ENCODE results near the gene KRT222. TPM values are rescaled to one million over a fixed set of nuclear protein-coding genes. Genes with fewer than 3 reads are reported as not detected.

KRT222 gene
- total RNA-seq (1.1 TPM), polyA plus RNA-seq (0.65 TPM)

- Histone ChIP-seq H3K4me3 (ENCODE audit: low read depth, low read length) (peak within 1 kb of the TSS; percentile 18), H3K4me1 (ENCODE audit: insufficient read depth) (no peaks in the 10 kb centered on the region), H3K27ac (ENCODE audit: low read depth) (no peak within 1 kb of the TSS), H3K36me3 (ENCODE audit: insufficient read depth) (no peaks in the 10 kb centered on the region)
- DNase-seq (ENCODE audit: extremely low spot score): no peak
- WGBS: 6% methylated on average over 12 of the region's 12 CpGs
Measured at GRCh38 chr17:40664582-40665333, at the start of gene KRT222. Gene KRT222, minus strand, starts transcription at chr17:40665177. Its CDS starts 78 bp downstream, at chr17:40665099.

DNA sequence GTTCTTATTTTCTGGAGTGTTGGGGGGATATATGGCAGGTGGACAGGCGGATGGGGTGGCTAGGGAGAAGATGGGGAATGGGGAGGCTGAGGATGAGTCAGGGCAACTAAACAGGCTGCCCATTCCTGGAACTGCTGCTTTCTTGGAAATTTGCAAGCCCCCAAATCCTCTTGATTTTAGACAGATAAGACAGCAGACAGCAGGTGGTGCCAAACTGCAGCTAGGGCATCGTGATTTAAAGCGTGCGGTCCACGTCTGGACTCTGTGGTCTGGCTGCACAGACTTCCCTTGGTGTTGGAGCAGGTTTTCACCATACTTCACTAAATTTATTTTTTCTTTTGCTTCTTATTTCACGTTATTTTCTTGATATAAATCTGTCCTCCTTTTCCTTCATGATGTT, 49.5 kb upstream of the KRT222 start:
- 59% methylated on average over 6 of the region's 6 CpGs for WGBS

DNA sequence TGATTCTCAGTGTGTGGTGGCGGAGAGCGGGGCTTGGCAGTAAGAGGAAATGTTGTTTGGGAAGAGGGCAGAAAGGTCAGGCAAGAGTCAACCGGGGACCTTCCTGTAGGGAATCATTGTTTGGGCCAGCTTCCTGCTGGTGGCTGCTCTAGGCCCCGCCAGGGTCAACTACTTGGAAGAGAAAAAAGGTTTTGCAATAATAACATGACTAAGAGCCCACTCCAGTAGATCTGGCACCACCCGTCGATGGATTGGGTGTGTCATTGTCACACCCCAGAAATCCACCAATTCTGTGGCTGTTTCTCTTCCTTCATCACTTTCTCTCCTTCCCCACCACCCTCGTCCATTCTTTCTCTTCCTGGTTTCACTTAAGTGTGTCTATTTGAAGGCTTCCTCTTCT, 42.8 kb upstream of the KRT222 start:
- no peak overlapping the region for H3K4me3 ChIP-seq (ENCODE audit: low read depth, low read length)
- no peaks in the 10 kb centered on the region for H3K4me1 ChIP-seq (ENCODE audit: insufficient read depth)
- no peak overlapping the region for H3K27ac ChIP-seq (ENCODE audit: low read depth)
- H3K36me3 ChIP-seq (ENCODE audit: insufficient read depth): no peaks in the 10 kb centered on the region
- WGBS: 55% methylated on average over 7 of the region's 7 CpGs
- DNase-seq (ENCODE audit: extremely low spot score): no peak

More for the DNA sequence above, 49.5 kb upstream of the KRT222 start:
- H3K27ac ChIP-seq (ENCODE audit: low read depth): no peak overlapping the region
- no peaks in the 10 kb centered on the region for H3K36me3 ChIP-seq (ENCODE audit: insufficient read depth)
- DNase-seq (ENCODE audit: extremely low spot score): no peak
- no peaks in the 10 kb centered on the region for H3K4me1 ChIP-seq (ENCODE audit: insufficient read depth)
- H3K4me3 ChIP-seq (ENCODE audit: low read depth, low read length): no peak overlapping the region

DNA sequence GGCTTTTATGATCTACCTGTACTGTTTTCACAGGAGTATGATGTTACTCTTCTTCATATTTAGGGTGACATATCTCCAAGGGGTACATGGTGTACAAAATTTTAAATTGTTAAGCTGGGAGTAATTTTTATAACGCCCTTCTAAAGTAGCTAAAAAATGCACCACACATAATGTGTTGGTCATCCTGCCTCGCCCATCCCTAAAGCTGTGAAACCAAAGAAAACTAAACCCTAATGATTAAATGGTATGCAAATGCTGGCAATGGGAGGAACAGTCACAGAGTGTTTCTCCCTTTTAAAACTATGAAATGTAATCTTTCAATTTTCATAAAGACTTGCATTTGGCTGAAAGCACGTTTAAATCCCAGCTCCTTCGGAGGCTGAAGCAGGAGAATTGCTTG, 40.6 kb upstream of the KRT222 start:
- Histone ChIP-seq H3K27ac (ENCODE audit: low read depth) (no peak overlapping the region), H3K4me1 (ENCODE audit: insufficient read depth) (no peaks in the 10 kb centered on the region), H3K36me3 (ENCODE audit: insufficient read depth) (no peaks in the 10 kb centered on the region), H3K4me3 (ENCODE audit: low read depth, low read length) (no peak overlapping the region)
- DNase-seq (ENCODE audit: extremely low spot score): no peak
- WGBS: 62% methylated on average over 4 of the region's 4 CpGs

DNA sequence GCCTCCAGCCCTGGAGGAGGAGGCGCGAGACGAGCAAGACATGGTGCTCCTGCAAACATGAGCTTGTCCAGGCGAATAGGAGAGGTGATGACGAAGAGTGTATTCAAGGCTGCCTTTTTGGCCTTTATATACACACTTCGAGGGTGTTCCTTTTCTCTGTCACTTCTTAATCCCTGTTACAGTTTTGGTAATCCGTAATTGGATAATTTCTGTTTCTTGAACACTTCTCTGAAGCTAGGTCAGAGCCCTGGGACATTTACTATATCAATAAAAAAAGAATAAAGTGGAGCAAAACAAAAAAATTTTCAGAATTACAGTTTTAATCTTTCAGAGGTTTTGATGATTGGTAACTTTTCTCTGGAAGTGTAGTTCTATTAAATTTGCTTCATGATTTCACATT, 38.7 kb upstream of the KRT222 start, which contains the start of gene KRT24:
TSS of gene KRT24 (minus strand) at position 101 of the 400 bp plus-strand sequence. CDS start at position 42, 59 bp downstream.
- no peak for DNase-seq (ENCODE audit: extremely low spot score)
- Histone ChIP-seq H3K4me1 (ENCODE audit: insufficient read depth) (no peaks in the 10 kb centered on the region), H3K4me3 (ENCODE audit: low read depth, low read length) (no peak within 1 kb of the TSS), H3K36me3 (ENCODE audit: insufficient read depth) (no peaks in the 10 kb centered on the region), H3K27ac (ENCODE audit: low read depth) (no peak within 1 kb of the TSS)
- 41% methylated on average over 7 of the region's 7 CpGs for WGBS

- no peak for DNase-seq (ENCODE audit: extremely low spot score)
- H3K36me3 ChIP-seq (ENCODE audit: insufficient read depth): no peaks in the 10 kb centered on the region
- H3K4me3 ChIP-seq (ENCODE audit: low read depth, low read length): no peak overlapping the region
- 72% methylated on average over 3 of the region's 3 CpGs for WGBS
- H3K27ac ChIP-seq (ENCODE audit: low read depth): no peak overlapping the region
- H3K4me1 ChIP-seq (ENCODE audit: insufficient read depth): no peaks in the 10 kb centered on the region
Measured at GRCh38 chr17:40702271-40702670, 37.3 kb upstream of the KRT222 start.

GRCh38 chr17:40699853-40700252, 34.9 kb upstream of the KRT222 start:
- WGBS: 30% methylated on average over 5 of the region's 5 CpGs
- H3K27ac ChIP-seq (ENCODE audit: low read depth): no peak overlapping the region
- H3K4me3 ChIP-seq (ENCODE audit: low read depth, low read length): no peak overlapping the region
- H3K36me3 ChIP-seq (ENCODE audit: insufficient read depth): no peaks in the 10 kb centered on the region
- no peak for DNase-seq (ENCODE audit: extremely low spot score)
- peaks cover 2% of the 10 kb centered on the region for H3K4me1 ChIP-seq (ENCODE audit: insufficient read depth)

DNA sequence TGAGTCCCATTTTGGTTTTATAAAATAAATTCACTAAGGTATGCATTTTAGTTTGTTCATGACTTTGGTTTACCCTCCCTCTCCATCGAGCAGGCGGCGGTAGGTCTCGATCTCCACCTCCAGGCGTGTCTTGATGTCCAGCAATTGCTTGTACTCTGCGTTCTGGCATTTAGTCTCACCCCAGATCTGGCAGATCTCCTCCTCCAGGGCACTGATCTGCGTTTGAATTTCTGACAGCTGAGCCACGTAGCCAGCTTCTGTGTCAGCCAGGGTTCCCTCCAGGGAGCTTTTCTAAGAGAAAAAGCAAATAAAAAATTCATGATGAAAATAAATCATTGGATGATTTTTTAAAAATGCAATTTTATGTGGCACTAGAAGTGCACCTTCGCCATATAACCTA, 34.4 kb upstream of the KRT222 start:
- WGBS: 27% methylated on average over 9 of the region's 9 CpGs
- DNase-seq (ENCODE audit: extremely low spot score): no peak
- H3K27ac ChIP-seq (ENCODE audit: low read depth): no peak overlapping the region
- H3K36me3 ChIP-seq (ENCODE audit: insufficient read depth): no peaks in the 10 kb centered on the region
- H3K4me3 ChIP-seq (ENCODE audit: low read depth, low read length): no peak overlapping the region
- peaks cover 2% of the 10 kb centered on the region for H3K4me1 ChIP-seq (ENCODE audit: insufficient read depth)

GRCh38 chr17:40697297-40697696, 32.3 kb upstream of the KRT222 start:
- Histone ChIP-seq H3K36me3 (ENCODE audit: insufficient read depth) (no peaks in the 10 kb centered on the region), H3K4me1 (ENCODE audit: insufficient read depth) (peaks cover 2% of the 10 kb centered on the region), H3K4me3 (ENCODE audit: low read depth, low read length) (no peak overlapping the region), H3K27ac (ENCODE audit: low read depth) (no peak overlapping the region)
- WGBS: 25% methylated on average over 7 of the region's 7 CpGs
- DNase-seq (ENCODE audit: extremely low spot score): no peak

- no peak overlapping the region for H3K27ac ChIP-seq (ENCODE audit: low read depth)
- DNase-seq (ENCODE audit: extremely low spot score): no peak
- H3K36me3 ChIP-seq (ENCODE audit: insufficient read depth): no peaks in the 10 kb centered on the region
- 72% methylated on average over 3 of the region's 3 CpGs for WGBS
- no peak overlapping the region for H3K4me3 ChIP-seq (ENCODE audit: low read depth, low read length)
- peaks cover 2% of the 10 kb centered on the region for H3K4me1 ChIP-seq (ENCODE audit: insufficient read depth)
Measured at GRCh38 chr17:40696651-40697072, 31.7 kb upstream of the KRT222 start.

GRCh38 chr17:40695874-40696472, 31.0 kb upstream of the KRT222 start:
- Histone ChIP-seq H3K36me3 (ENCODE audit: insufficient read depth) (no peaks in the 10 kb centered on the region), H3K4me3 (ENCODE audit: low read depth, low read length) (no peak overlapping the region), H3K4me1 (ENCODE audit: insufficient read depth) (peaks cover 2% of the 10 kb centered on the region), H3K27ac (ENCODE audit: low read depth) (no peak overlapping the region)
- 88% methylated on average over 6 of the region's 6 CpGs for WGBS
- DNase-seq (ENCODE audit: extremely low spot score): no peak

- Histone ChIP-seq H3K4me1 (ENCODE audit: insufficient read depth) (peaks cover 2% of the 10 kb centered on the region), H3K27ac (ENCODE audit: low read depth) (no peak overlapping the region)
- 78% methylated on average over 9 of the region's 9 CpGs for WGBS
Measured at GRCh38 chr17:40694584-40694983, 29.6 kb upstream of the KRT222 start.

DNA sequence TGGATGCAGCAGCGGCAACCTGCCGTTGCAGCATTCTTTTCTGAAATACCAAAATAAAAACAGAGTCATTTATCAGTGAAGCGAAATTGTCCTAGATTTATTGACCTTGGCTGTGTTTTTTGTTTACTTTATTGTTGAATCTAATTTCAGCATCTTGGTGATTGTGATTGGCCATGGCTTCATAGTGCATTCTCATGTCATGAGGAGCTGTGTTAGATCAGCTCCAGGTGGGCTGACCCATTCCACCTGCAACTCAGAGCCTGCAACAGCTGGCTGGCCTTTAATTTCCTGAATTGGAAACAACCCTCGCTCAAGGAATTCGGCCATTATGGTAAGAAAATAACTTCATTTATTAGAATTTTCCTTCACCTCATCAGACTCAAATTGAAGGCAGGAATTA, 22.1 kb upstream of the KRT222 start:
- DNase-seq (ENCODE audit: extremely low spot score): no peak
- 69% methylated on average over 5 of the region's 5 CpGs for WGBS
- no peaks in the 10 kb centered on the region for H3K36me3 ChIP-seq (ENCODE audit: insufficient read depth)
- no peaks in the 10 kb centered on the region for H3K4me1 ChIP-seq (ENCODE audit: insufficient read depth)
- H3K4me3 ChIP-seq (ENCODE audit: low read depth, low read length): no peak overlapping the region
- H3K27ac ChIP-seq (ENCODE audit: low read depth): no peak overlapping the region

More at GRCh38 chr17:40694584-40694983, 29.6 kb upstream of the KRT222 start:
- DNase-seq (ENCODE audit: extremely low spot score): peak; percentile 61
- no peaks in the 10 kb centered on the region for H3K36me3 ChIP-seq (ENCODE audit: insufficient read depth)
- H3K4me3 ChIP-seq (ENCODE audit: low read depth, low read length): no peak overlapping the region

- Histone ChIP-seq H3K4me3 (ENCODE audit: low read depth, low read length) (no peak overlapping the region), H3K4me1 (ENCODE audit: insufficient read depth) (no peaks in the 10 kb centered on the region), H3K27ac (ENCODE audit: low read depth) (no peak overlapping the region), H3K36me3 (ENCODE audit: insufficient read depth) (no peaks in the 10 kb centered on the region)
- no peak for DNase-seq (ENCODE audit: extremely low spot score)
- 56% methylated on average over 4 of the region's 4 CpGs for WGBS
Measured at GRCh38 chr17:40686192-40686591, 21.2 kb upstream of the KRT222 start.
